ENCODE measurements around the gene DNAJB11.

DNAJB11 gene

GRCh38 chr3:186598108-186598784 lies 27.7 kb downstream of the DNAJB11 start:
- DNase-seq, result no peak

GRCh38 chr3:186598794-186599141 lies 28.2 kb downstream of the DNAJB11 start:
- no peak for DNase-seq

- no peak for DNase-seq
Observed at GRCh38 chr3:186599142-186599784, 28.7 kb downstream of the DNAJB11 start.

- no peak for DNase-seq
Observed at GRCh38 chr3:186599785-186600166, 29.3 kb downstream of the DNAJB11 start.

GRCh38 chr3:186600896-186601295 lies 30.4 kb downstream of the DNAJB11 start:
- no peak for DNase-seq

- no peak for DNase-seq
Observed at GRCh38 chr3:186603159-186603558, 32.6 kb downstream of the DNAJB11 start.

GRCh38 chr3:186605078-186605477 lies 34.6 kb downstream of the DNAJB11 start:
- no peak for DNase-seq

- DNase-seq, result no peak
Observed at GRCh38 chr3:186605561-186606545, 35.3 kb downstream of the DNAJB11 start.

GRCh38 chr3:186608624-186609215 lies 38.2 kb downstream of the DNAJB11 start:
- no peak for DNase-seq

GRCh38 chr3:186609247-186609868 lies 38.8 kb downstream of the DNAJB11 start:
- no peak for DNase-seq

GRCh38 chr3:186612065-186612464 lies 41.5 kb downstream of the DNAJB11 start:
- DNase-seq, result no peak

GRCh38 chr3:186612721-186613636 lies 42.5 kb downstream of the DNAJB11 start, which contains the start of gene AHSG:
Gene AHSG (plus strand): TSS chr3:186613060. CDS start chr3:186613142, 82 bp downstream.
- no peak for DNase-seq

- DNase-seq, result no peak
Observed at GRCh38 chr3:186613637-186614265, 43.2 kb downstream of the DNAJB11 start.

- DNase-seq, result no peak
Observed at GRCh38 chr3:186614266-186614596, 43.7 kb downstream of the DNAJB11 start.

- peak; percentile 73 for DNase-seq
Observed at GRCh38 chr3:186614597-186615483, 44.3 kb downstream of the DNAJB11 start.

GRCh38 chr3:186616299-186616617 lies 45.7 kb downstream of the DNAJB11 start:
- DNase-seq, result no peak

- peak; percentile 32 for DNase-seq
Observed at GRCh38 chr3:186617036-186617946, 46.8 kb downstream of the DNAJB11 start.

GRCh38 chr3:186618318-186618938 lies 47.9 kb downstream of the DNAJB11 start:
- DNase-seq, result no peak

GRCh38 chr3:186619787-186620212 lies 49.3 kb downstream of the DNAJB11 start:
- no peak for DNase-seq

Data from NCI-H2081 treated with DMSO at 0.1 percent for 48 hours (cell line).